GM23338 (cell line): ENCODE measurements around the gene TMEM121. TPM values are rescaled to one million over a fixed set of nuclear protein-coding genes. Genes with fewer than 3 reads are reported as not detected.

ENCODE experiments used
- ATAC-seq: fragments of 200-7000 bp; cut with Tn5 transposase; 3 replicates; pipeline ENCODE4 v1.9.1; 2020
- DNase-seq: peaks from one replicate; pipeline ENCODE4 v3.0.0-alpha.2; 2015; ENCODE audit warnings: low spot score
- H2AFZ ChIP-seq: fragments of 200-600 bp; sonication (generic); 2 replicates; pipeline ENCODE4 v1.8.0; 2016; ENCODE audit warnings: antibody characterized with exemption, mild to moderate bottlenecking, moderate library complexity
- H3F3A ChIP-seq: fragments of 200-600 bp; sonication (generic); replicated peaks from 2 replicates; pipeline ENCODE4 v1.8.0; 2017; ENCODE audit warnings: antibody characterized with exemption, mixed run types, low read depth
- H3K27ac ChIP-seq: fragments of 200-600 bp; sonication (generic); 2 replicates; pipeline ENCODE4 v1.6.1; 2016; ENCODE audit warnings: low read depth
- H3K27me3 ChIP-seq: fragments of 200-600 bp; sonication (generic); 2 replicates; pipeline ENCODE4 v1.8.0; 2016; ENCODE audit warnings: mild to moderate bottlenecking, mixed run types, moderate library complexity; ENCODE audit not compliant: insufficient read depth
- H3K36me3 ChIP-seq: fragments of 200-600 bp; sonication (generic); 2 replicates; pipeline ENCODE4 v1.8.0; 2016; ENCODE audit warnings: mild to moderate bottlenecking; ENCODE audit not compliant: insufficient read depth
- H3K4me1 ChIP-seq: fragments of 200-600 bp; sonication (generic); 2 replicates; pipeline ENCODE4 v1.8.0; 2016; ENCODE audit warnings: mild to moderate bottlenecking, moderate library complexity; ENCODE audit not compliant: insufficient read depth
- H3K4me2 ChIP-seq: fragments of 200-600 bp; sonication (generic); 2 replicates; pipeline ENCODE4 v1.7.1; 2017; ENCODE audit warnings: mixed run types
- H3K4me3 ChIP-seq: fragments of 200-600 bp; sonication (generic); 2 replicates; pipeline ENCODE4 v1.6.1; 2016; ENCODE audit warnings: mixed run types
- H3K79me2 ChIP-seq: fragments of 200-600 bp; sonication (generic); replicated peaks from 2 replicates; pipeline ENCODE4 v1.8.0; 2017; ENCODE audit warnings: mild to moderate bottlenecking; ENCODE audit not compliant: insufficient read depth
- H3K9me2 ChIP-seq: fragments of 200-600 bp; sonication (generic); 2 replicates; pipeline ENCODE4 v1.8.0; 2017; ENCODE audit not compliant: insufficient read depth
- H4K20me1 ChIP-seq: fragments of 200-600 bp; sonication (generic); replicated peaks from 2 replicates; pipeline ENCODE4 v1.8.0; 2017; ENCODE audit warnings: mild to moderate bottlenecking; ENCODE audit not compliant: insufficient read depth
- H3K27ac Mint-ChIP-seq: 2 replicates; pipeline ENCODE4 v1.8.0; 2020; ENCODE audit warnings: inconsistent platforms, mild to moderate bottlenecking, moderate library complexity, mixed read lengths
- H3K27me3 Mint-ChIP-seq: 3 replicates; pipeline ENCODE4 v1.8.0; 2022; ENCODE audit warnings: low read depth, mild to moderate bottlenecking, moderate library complexity, mixed read lengths, inconsistent platforms; ENCODE audit not compliant: insufficient read depth, poor library complexity
- H3K36me3 Mint-ChIP-seq: 3 replicates; pipeline ENCODE4 v1.8.0; 2021; ENCODE audit warnings: low read depth, mild to moderate bottlenecking, inconsistent platforms, moderate library complexity, mixed read lengths
- H3K4me1 Mint-ChIP-seq: 3 replicates; pipeline ENCODE4 v1.8.0; 2020; ENCODE audit warnings: mild to moderate bottlenecking, inconsistent platforms, mixed read lengths
- H3K4me3 Mint-ChIP-seq: 3 replicates; pipeline ENCODE4 v1.8.0; 2021; ENCODE audit warnings: moderate library complexity, mild to moderate bottlenecking, inconsistent platforms, mixed read lengths
- H3K9me3 Mint-ChIP-seq: 3 replicates; pipeline ENCODE4 v1.8.0; 2020; ENCODE audit warnings: moderate library complexity, mild to moderate bottlenecking, inconsistent platforms, mixed read lengths
- CREB1 ChIP-seq: fragments of 250-450 bp; sonication (Bioruptor Pico); IDR thresholded peaks from 2 replicates; pipeline ENCODE4 v1.5.0; 2020; ENCODE audit warnings: low read depth, mild to moderate bottlenecking, moderate library complexity
- CTCF ChIP-seq, 2 experiments: fragments of 200-600 bp in 1 of 2; sonication (generic) in 1 of 2; conservative IDR thresholded peaks; 2 replicates each; pipeline versions ENCODE4 v1.5.1 to v1.6.1; 2016 to 2017; ENCODE audit warnings: antibody characterized with exemption in 2 of 2, low read depth in 2 of 2, mild to moderate bottlenecking in 2 of 2, moderate library complexity in 1 of 2
- JUNB ChIP-seq: IDR thresholded peaks from one replicate; pipeline ENCODE4 v1.6.1; 2016; ENCODE audit warnings: antibody characterized with exemption; ENCODE audit not compliant: unreplicated experiment
- NANOG ChIP-seq: IDR thresholded peaks from 2 replicates; pipeline ENCODE4 v1.6.1; 2016; ENCODE audit warnings: antibody characterized with exemption, borderline replicate concordance
- STAT1 ChIP-seq: IDR thresholded peaks from one replicate; pipeline ENCODE4 v1.6.1; 2016; ENCODE audit warnings: antibody characterized with exemption; ENCODE audit not compliant: unreplicated experiment
- ZNF114 ChIP-seq: fragments of 250-450 bp; sonication (Bioruptor Pico); IDR thresholded peaks from 2 replicates; pipeline ENCODE4 v1.5.0; 2020; ENCODE audit warnings: mild to moderate bottlenecking, moderate library complexity
- ZNF462 ChIP-seq: fragments of 250-450 bp; sonication (Bioruptor Pico); IDR thresholded peaks from 2 replicates; pipeline ENCODE4 v1.5.0; 2020; ENCODE audit warnings: mild to moderate bottlenecking, moderate library complexity
- polyA plus RNA-seq: library from polyadenylated mRNA; unstranded; fragments of >200 nt; fragmentation: Nextera tagmentation; extraction: Ambion mirVana; gene quantifications from 2 replicates; pipeline ENCODE4 v1.2.1, GENCODE V29; 2016
- total RNA-seq: library from RNA; depleted of rRNA; stranded (reverse); fragments of >200 nt; shearing (Covaris generic); gene quantifications from 2 replicates; pipeline ENCODE4 v1.2.3, GENCODE V29; 2014

Gene TMEM121
- total and polyA plus RNA-seq, 2 experiments from 2014 or later: 0.13 to 1.3 TPM

- TF ChIP-seq CTCF (conservative IDR thresholded peaks at IDR 0.05; ENCODE audit: low read depth in 2 of 2): peak in 1 of 2 experiments; percentile 37; a peak in 2 of 4 replicates
- TF ChIP-seq CREB1 (CRISPR knock-in tag): peak; percentile 49; the same call in 1 of the 2 replicates
These were observed 44.4 kb upstream of the TMEM121 start (continued) for GRCh38 chr14:105481886-105482457.

- no peak overlapping the region for H3K27ac ChIP-seq
- no peak for ATAC-seq
- peak overlapping the region; percentile 70; the same call in 1 of the 2 replicates for H3K27ac Mint-ChIP-seq
These were observed 43.8 kb upstream of the TMEM121 start for GRCh38 chr14:105482486-105483110.

More at GRCh38 chr14:105482486-105483110, 43.8 kb upstream of the TMEM121 start:
- no peak for DNase-seq
- Histone ChIP-seq H3K4me2 (no peak overlapping the region), H4K20me1 (no peaks in the 10 kb centered on the region), H3K4me3 (no peak overlapping the region), H3K4me1 (peaks cover 8% of the 10 kb centered on the region; the same call in 1 of the 2 replicates), H3K36me3 (no peaks in the 10 kb centered on the region), H2AFZ (no peak overlapping the region), H3K9me2 (no peaks in the 10 kb centered on the region), H3F3A (no peaks in the 10 kb centered on the region), H3K27me3 (peaks cover 93% of the 10 kb centered on the region), H3K79me2 (no peaks in the 10 kb centered on the region)
- peak overlapping the region; percentile 67; the same call in 1 of the 3 replicates for H3K4me3 Mint-ChIP-seq
- H3K9me3 Mint-ChIP-seq: no peaks in the 10 kb centered on the region
- no peaks in the 10 kb centered on the region for H3K36me3 Mint-ChIP-seq
- no peak for TF ChIP-seq ZNF462 (CRISPR knock-in tag)
- TF ChIP-seq STAT1: no peak
- no peak for TF ChIP-seq NANOG
- TF ChIP-seq JUNB: no peak
- TF ChIP-seq ZNF114 (CRISPR knock-in tag): no peak
- peaks cover 15% of the 10 kb centered on the region; the same call in 2 of the 3 replicates for H3K4me1 Mint-ChIP-seq
- peaks cover 70% of the 10 kb centered on the region for H3K27me3 Mint-ChIP-seq
